IPS-NIHi7 (cell line): ENCODE data around the gene TRIP10.
"Not testable (repeated sequence)": the region's sequence is repeated elsewhere in the genome, so short reads cannot be mapped to it uniquely, and the experiment has no call there.

Source experiments
- DNase-seq: peaks from one replicate; pipeline ENCODE4 v3.0.0; 2012; ENCODE audit warnings: mixed read lengths; ENCODE audit errors: extremely low spot score

Gene TRIP10, protein sequence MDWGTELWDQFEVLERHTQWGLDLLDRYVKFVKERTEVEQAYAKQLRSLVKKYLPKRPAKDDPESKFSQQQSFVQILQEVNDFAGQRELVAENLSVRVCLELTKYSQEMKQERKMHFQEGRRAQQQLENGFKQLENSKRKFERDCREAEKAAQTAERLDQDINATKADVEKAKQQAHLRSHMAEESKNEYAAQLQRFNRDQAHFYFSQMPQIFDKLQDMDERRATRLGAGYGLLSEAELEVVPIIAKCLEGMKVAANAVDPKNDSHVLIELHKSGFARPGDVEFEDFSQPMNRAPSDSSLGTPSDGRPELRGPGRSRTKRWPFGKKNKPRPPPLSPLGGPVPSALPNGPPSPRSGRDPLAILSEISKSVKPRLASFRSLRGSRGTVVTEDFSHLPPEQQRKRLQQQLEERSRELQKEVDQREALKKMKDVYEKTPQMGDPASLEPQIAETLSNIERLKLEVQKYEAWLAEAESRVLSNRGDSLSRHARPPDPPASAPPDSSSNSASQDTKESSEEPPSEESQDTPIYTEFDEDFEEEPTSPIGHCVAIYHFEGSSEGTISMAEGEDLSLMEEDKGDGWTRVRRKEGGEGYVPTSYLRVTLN

DNA sequence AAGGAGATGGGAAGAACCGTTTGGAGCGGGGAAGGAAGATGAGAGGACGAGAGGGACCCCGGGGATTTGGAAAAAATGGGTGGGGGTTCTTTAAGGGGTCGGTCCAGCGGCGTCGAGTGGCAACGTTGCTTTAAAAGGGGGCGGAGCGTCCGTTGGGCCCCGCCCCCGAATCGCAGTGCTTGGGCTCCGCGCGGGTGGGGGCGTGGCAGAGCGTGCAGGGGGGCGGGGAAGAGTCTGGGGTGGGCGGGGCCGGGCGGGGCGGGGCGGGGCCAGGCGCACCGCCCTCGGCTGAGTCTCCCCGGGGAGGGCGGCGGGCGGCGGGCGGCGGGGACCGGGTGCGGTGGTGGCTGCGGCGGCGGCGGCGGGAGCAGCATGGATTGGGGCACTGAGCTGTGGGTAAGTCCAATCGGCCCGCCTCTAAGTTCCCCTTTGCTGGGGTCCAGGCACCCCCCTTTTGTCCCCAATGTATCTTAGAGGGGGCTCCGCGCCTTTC lies at the start of gene TRIP10:
TRIP10 (plus strand) TSS at position 291 of the 493 bp plus-strand sequence; CDS start at position 373, 82 bp downstream.
- DNase-seq = peak; percentile 75

GRCh38 chr19:6690160-6690885 lies 49.2 kb upstream of the TRIP10 start:
- DNase-seq = no peak

GRCh38 chr19:6691342-6691741 lies 48.1 kb upstream of the TRIP10 start:
- DNase-seq = no peak

GRCh38 chr19:6692027-6692426 lies 47.5 kb upstream of the TRIP10 start:
- DNase-seq = no peak

DNA sequence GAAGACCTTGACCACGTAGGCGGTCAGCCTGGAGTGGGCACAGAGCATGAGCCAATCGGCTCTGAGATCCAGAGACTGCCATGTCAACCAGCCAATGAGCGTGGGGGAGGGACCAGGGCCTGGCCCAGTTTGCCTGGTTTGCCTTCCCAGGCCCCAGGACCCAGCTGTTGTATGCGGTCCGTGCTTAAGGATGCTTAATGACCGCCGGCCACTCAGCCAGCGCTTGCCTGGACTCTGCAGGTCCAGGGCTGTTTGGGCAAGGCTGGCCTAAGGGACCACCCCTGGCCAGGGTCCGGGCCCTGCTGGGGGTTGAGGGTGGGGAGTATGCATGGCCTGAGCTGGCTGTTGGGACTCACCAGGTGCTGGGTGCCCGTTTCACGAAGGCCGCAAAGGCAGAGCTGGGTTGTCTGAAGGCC lies 46.4 kb upstream of the TRIP10 start:
- DNase-seq = no peak

GRCh38 chr19:6693681-6694080 lies 45.8 kb upstream of the TRIP10 start:
- DNase-seq = no peak

- no peak for DNase-seq
Measured at GRCh38 chr19:6694147-6694815, 45.2 kb upstream of the TRIP10 start.

DNA sequence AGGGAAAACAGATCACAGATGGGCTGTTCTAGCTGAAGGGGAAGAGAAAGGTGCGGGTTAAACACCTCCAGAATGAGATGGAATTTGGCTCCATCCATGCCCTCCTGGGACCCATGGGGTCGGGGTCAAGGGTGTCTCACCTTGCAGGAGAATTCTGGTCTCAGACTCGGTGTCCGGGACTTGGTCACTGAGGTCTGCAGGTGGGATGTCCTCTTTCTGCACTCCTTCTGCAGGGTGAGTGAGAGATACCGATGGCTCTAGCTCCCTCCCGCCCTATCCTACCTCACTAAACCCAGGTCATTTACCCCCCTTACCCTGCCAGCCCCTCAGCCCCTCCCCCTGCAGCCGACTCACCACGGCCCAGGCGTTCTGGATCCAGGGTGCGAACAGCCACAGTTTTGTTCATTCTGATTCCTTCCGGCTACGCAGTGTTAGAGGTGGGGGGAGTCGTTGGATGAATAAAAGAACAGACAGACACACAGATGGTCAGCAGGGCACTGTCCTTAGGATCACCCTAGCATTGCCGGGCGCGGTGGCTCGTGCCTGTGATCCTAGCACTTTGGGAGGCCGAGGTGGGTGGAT lies 43.1 kb upstream of the TRIP10 start:
- DNase-seq = no peak

DNA sequence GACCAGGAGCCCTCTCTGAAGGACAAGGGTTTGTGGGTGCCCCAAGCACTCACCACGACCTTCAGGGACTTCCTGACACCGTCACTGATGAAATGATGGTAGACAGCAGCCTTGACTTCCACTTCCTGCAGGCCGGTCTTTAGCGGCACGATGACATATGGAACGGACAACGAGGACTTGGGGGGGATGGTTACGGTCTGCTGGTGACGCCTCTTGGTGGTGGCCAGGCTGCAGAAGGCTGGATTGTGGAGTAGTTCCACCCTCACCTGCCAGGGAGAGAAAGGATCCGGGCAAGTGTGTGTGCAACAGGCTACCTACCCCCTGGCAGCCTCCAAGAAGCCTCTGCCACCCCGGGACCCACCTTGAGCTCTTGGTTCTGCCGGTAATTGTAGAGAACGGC lies 42.2 kb upstream of the TRIP10 start:
- DNase-seq = no peak

GRCh38 chr19:6699935-6700334 lies 39.5 kb upstream of the TRIP10 start:
- DNase-seq = no peak

DNA sequence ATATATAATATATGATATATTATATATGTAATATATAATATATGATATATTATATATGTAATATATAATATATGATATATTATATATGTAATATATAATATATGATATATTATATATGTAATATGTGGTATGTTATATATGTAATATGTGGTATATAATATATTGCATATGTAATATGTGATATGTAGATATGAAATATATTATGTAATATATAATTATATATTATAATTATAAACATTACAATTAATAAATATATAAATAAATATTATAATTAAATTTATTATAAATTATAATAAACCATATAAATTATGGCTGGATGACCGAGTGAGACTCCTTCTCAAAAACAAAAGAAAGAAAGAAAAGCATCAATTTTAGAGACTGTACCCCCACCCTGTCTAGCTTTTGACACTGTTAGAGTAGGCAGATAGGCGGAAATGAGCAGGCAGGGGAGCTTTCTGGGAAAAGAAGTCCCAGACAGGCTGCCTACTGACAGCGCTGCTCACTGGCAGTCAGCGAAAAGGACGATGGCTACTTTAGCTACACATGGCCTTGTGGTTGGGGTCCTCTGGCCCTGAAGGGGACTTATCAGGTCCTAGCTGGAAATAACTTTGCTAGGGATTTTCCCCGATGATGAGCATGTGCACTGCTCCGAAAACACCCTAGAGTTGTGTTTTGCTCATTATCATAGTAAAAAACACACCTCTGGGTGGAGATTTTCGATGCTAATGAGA lies 38.7 kb upstream of the TRIP10 start:
- no peak for DNase-seq

GRCh38 chr19:6705931-6706632 lies 33.4 kb upstream of the TRIP10 start:
- no peak for DNase-seq

- DNase-seq = no peak
Measured at GRCh38 chr19:6706633-6706958, 32.9 kb upstream of the TRIP10 start.

- DNase-seq = no peak
Measured at GRCh38 chr19:6707011-6707657, 32.3 kb upstream of the TRIP10 start.

DNA sequence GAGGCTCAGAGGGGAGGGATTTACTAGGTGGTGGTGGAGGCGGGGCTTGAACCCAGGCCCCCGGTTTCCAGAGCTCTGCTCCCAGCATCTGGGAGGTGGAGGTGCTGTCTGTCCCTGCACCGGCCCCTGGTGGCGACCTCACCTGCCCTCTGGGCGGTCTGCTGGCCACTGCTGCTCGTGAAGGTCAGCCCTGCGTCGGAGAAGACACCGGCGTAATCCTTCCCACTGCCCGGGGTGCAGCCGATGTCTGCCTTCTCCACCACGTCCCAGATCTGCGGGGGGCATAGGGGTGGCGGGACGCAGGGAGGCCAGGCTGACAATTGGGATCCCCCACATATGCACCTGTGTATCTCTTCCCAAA lies 31.8 kb upstream of the TRIP10 start:
- no peak for DNase-seq

DNA sequence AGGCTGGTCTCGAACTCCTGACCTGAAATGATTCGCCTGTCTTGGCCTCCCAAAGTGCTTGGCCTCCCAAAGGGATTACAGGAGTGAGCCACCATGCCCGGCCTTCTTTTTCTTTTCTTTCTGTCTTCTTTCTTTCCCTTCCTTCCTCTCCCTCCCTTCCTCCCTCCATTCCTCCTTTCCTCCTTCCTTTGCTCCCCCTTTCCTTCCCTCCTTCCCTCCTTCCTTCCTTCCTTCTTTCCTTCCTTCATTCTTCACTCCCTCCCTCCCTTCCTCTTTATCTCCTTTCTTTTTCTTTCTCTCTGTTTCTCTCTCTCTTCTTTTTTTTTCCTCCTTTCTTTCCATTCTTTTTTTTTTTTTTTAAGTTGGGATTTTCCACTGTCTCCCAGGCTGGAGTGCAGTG lies 31.1 kb upstream of the TRIP10 start:
- DNase-seq = no peak

DNA sequence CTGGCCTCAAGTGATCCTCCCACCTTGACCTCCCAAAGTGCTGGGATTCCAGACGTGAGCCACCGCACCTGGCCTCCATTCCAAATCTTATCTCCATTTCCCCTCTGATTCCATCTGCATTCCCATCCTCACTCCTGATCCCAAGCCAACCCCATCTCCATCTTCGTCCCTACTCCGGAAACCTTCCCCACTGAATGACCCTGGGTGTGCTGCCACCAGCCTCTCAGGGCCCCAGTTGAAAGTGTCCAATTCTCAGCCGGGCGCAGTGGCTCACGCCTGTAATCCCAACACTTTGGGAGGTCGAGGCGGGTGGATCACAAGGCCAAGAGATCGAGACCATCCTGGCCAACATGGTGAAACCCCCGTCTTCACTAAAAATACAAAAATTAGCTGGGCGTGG lies 30.6 kb upstream of the TRIP10 start:
- DNase-seq = not testable (repeated sequence)

GRCh38 chr19:6709549-6709948 lies 29.9 kb upstream of the TRIP10 start:
- DNase-seq = no peak

- DNase-seq = peak; percentile 71
Measured at GRCh38 chr19:6710273-6711077, 29.0 kb upstream of the TRIP10 start.
